GM12864 (cell line): ENCODE results near the gene CYP1A2.

Experiments used
- DNase-seq: peaks from one replicate; pipeline ENCODE4 v3.0.0-alpha.2; 2011; ENCODE audit warnings: low read depth
- H3K4me3 ChIP-seq: 2 replicates; pipeline ENCODE4 v1.5.1; 2011; ENCODE audit warnings: mild to moderate bottlenecking, low read depth, low read length, control low read depth
- CTCF ChIP-seq: IDR thresholded peaks from 2 replicates; pipeline ENCODE4 v1.5.1; 2011; ENCODE audit warnings: low read depth, mild to moderate bottlenecking, moderate library complexity, low read length, control low read depth, inconsistent platforms; ENCODE audit errors: missing control alignments

Gene CYP1A2

GRCh38 chr15:74793135-74794028, 44.7 kb downstream of the CYP1A2 start:
- no peak for DNase-seq
- no peak overlapping the region; the same call in 1 of the 2 replicates for H3K4me3 ChIP-seq
- peak; percentile 76 for TF ChIP-seq CTCF

GRCh38 chr15:74794248-74794969, 45.8 kb downstream of the CYP1A2 start:
- no peak overlapping the region for H3K4me3 ChIP-seq
- no peak for TF ChIP-seq CTCF
- DNase-seq: no peak

- DNase-seq: no peak
- no peak for TF ChIP-seq CTCF
- H3K4me3 ChIP-seq: no peak overlapping the region
These were observed 46.3 kb downstream of the CYP1A2 start for GRCh38 chr15:74794970-74795349.

GRCh38 chr15:74795966-74796625, 47.5 kb downstream of the CYP1A2 start:
- no peak overlapping the region for H3K4me3 ChIP-seq
- no peak for TF ChIP-seq CTCF
- no peak for DNase-seq

- H3K4me3 ChIP-seq: no peak overlapping the region
- TF ChIP-seq CTCF: peak; percentile 44
- DNase-seq: no peak
These were observed 50.0 kb downstream of the CYP1A2 start for GRCh38 chr15:74798388-74799254.

- peak; percentile 17 for TF ChIP-seq CTCF
- no peak for DNase-seq
- no peak overlapping the region for H3K4me3 ChIP-seq
These were observed 50.7 kb downstream of the CYP1A2 start for GRCh38 chr15:74799255-74799855.
